Effector CD4-positive, alpha-beta T cell (primary cell): ENCODE results near the gene PPFIA3.

Experiments used
- DNase-seq: peaks from one replicate; pipeline ENCODE4 v3.0.0-alpha.2; 2020

The PPFIA3 gene

GRCh38 chr19:49182848-49183375, 63.6 kb downstream of the PPFIA3 start:
- no peak for DNase-seq

- DNase-seq = no peak
These were observed 66.8 kb downstream of the PPFIA3 start for GRCh38 chr19:49186108-49186507.

GRCh38 chr19:49188626-49189200, 69.4 kb downstream of the PPFIA3 start:
- DNase-seq = no peak

- no peak for DNase-seq
These were observed 69.9 kb downstream of the PPFIA3 start for GRCh38 chr19:49189259-49189658.

GRCh38 chr19:49190781-49191180, 71.4 kb downstream of the PPFIA3 start:
- DNase-seq = no peak

GRCh38 chr19:49193822-49194394, 74.6 kb downstream of the PPFIA3 start:
- no peak for DNase-seq

GRCh38 chr19:49194408-49194807, 75.1 kb downstream of the PPFIA3 start:
- no peak for DNase-seq

- no peak for DNase-seq
These were observed 77.3 kb downstream of the PPFIA3 start for GRCh38 chr19:49196527-49197240.

- DNase-seq = no peak
These were observed 81.0 kb downstream of the PPFIA3 start for GRCh38 chr19:49200238-49200862.
